Astrocyte of the spinal cord (primary cell): ENCODE measurements around the gene MAN1A1.

Experiments used
- DNase-seq: peaks from one replicate; pipeline ENCODE4 v3.0.0; 2011; ENCODE audit warnings: low read depth, low spot score
- H3K4me3 ChIP-seq: 2 replicates; pipeline ENCODE4 v1.5.1; 2011; ENCODE audit warnings: low read depth, mild to moderate bottlenecking, low read length, moderate library complexity
- CTCF ChIP-seq: IDR thresholded peaks from 2 replicates; pipeline ENCODE4 v1.5.1; 2012; ENCODE audit warnings: low read depth, mild to moderate bottlenecking, low read length, inconsistent platforms
- in situ Hi-C: cut with HindIII; loops from 2 replicates; pipeline ENCODE4 v1.10.0; 2017; ENCODE audit warnings: low sequenced_read_pairs

MAN1A1 gene

GRCh38 chr6:119311514-119312142 lies 37.9 kb downstream of the MAN1A1 start:
- no peak for TF ChIP-seq CTCF
- no peak overlapping the region for H3K4me3 ChIP-seq
- in situ Hi-C loops: loop anchor here (25.0 kb wide), 1 partner anchor 174 kb away; no protein-coding TSS in a partner anchor
- no peak for DNase-seq

- TF ChIP-seq CTCF: no peak
- DNase-seq: peak; percentile 64
- H3K4me3 ChIP-seq: no peak overlapping the region
- in situ Hi-C loops: loop anchor here (25.0 kb wide), 1 partner anchor 173 kb away; no protein-coding TSS in a partner anchor
Measured at GRCh38 chr6:119310486-119311036, 39.0 kb downstream of the MAN1A1 start.

- no peak overlapping the region for H3K4me3 ChIP-seq
- TF ChIP-seq CTCF: no peak
- no peak for DNase-seq
- in situ Hi-C loops: loop anchor here (25.0 kb wide), 1 partner anchor 172 kb away; no protein-coding TSS in a partner anchor
Measured at GRCh38 chr6:119308991-119309657, 40.4 kb downstream of the MAN1A1 start.

- H3K4me3 ChIP-seq: no peak overlapping the region
- peak; percentile 67 for DNase-seq
- in situ Hi-C loops: loop anchor here (25.0 kb wide), 1 partner anchor 171 kb away; no protein-coding TSS in a partner anchor
- no peak for TF ChIP-seq CTCF
Measured at GRCh38 chr6:119308048-119308570, 41.5 kb downstream of the MAN1A1 start.

GRCh38 chr6:119307056-119307455 lies 42.5 kb downstream of the MAN1A1 start:
- no peak for DNase-seq
- in situ Hi-C loops: loop anchor here (25.0 kb wide), 1 partner anchor 170 kb away; no protein-coding TSS in a partner anchor
- no peak overlapping the region for H3K4me3 ChIP-seq
- TF ChIP-seq CTCF: no peak

GRCh38 chr6:119306396-119306968 lies 43.1 kb downstream of the MAN1A1 start:
- TF ChIP-seq CTCF: no peak
- in situ Hi-C loops: loop anchor here (25.0 kb wide), 1 partner anchor 169 kb away; no protein-coding TSS in a partner anchor
- no peak for DNase-seq
- H3K4me3 ChIP-seq: no peak overlapping the region
